Measurements from ENCODE around the gene ADAM11. TPM values are rescaled to one million over a fixed set of nuclear protein-coding genes. Genes with fewer than 3 reads are reported as not detected.

ADAM11 gene
- total RNA-seq, 1 donor from 2014 or later: 0.52 TPM

- Histone ChIP-seq H3K27ac (ENCODE audit: low read depth, low read length) (no peak overlapping the region), H3K9ac (ENCODE audit: low read depth in 1 of 3, low read length in 3 of 3) (no peak overlapping the region)
These were observed 1.5 kb upstream of the ADAM11 start for GRCh38 chr17:44757045-44757917.

GRCh38 chr17:44757918-44758413 lies 822 bp upstream of the ADAM11 start:
- Histone ChIP-seq H3K4me1 (ENCODE audit: control insufficient read depth in 3 of 3, insufficient read depth in 3 of 3, low read length in 3 of 3) (peaks cover 0 to 6% (median 5%) of the 10 kb centered on the region in 3 donors), H3K27ac (ENCODE audit: low read depth, low read length) (no peak overlapping the region), H3K27me3 (ENCODE audit: control insufficient read depth in 3 of 3, insufficient read depth in 3 of 3, low read length in 3 of 3) (peaks cover 35 to 41% (median 39%) of the 10 kb centered on the region in 3 donors), H3K4me3 (ENCODE audit: low read length in 3 of 3) (no peak overlapping the region), H3K36me3 (ENCODE audit: control insufficient read depth in 3 of 3, insufficient read depth in 3 of 3, low read length in 3 of 3) (no peaks in the 10 kb centered on the region), H3K9me3 (ENCODE audit: control insufficient read depth in 3 of 3, low read length in 3 of 3) (no peaks in the 10 kb centered on the region), H3K9ac (ENCODE audit: low read depth in 1 of 3, low read length in 3 of 3) (no peak overlapping the region)

More at GRCh38 chr17:44757045-44757917, 1.5 kb upstream of the ADAM11 start:
- Histone ChIP-seq H3K9me3 (ENCODE audit: control insufficient read depth in 3 of 3, low read length in 3 of 3) (no peaks in the 10 kb centered on the region), H3K36me3 (ENCODE audit: control insufficient read depth in 3 of 3, insufficient read depth in 3 of 3, low read length in 3 of 3) (no peaks in the 10 kb centered on the region), H3K4me1 (ENCODE audit: control insufficient read depth in 3 of 3, insufficient read depth in 3 of 3, low read length in 3 of 3) (peaks cover 0 to 6% (median 5%) of the 10 kb centered on the region in 3 donors), H3K4me3 (ENCODE audit: low read length in 3 of 3) (no peak overlapping the region), H3K27me3 (ENCODE audit: control insufficient read depth in 3 of 3, insufficient read depth in 3 of 3, low read length in 3 of 3) (peaks cover 35 to 41% (median 39%) of the 10 kb centered on the region in 3 donors)

GRCh38 chr17:44759086-44759915 lies 513 bp downstream of the ADAM11 start:
- Histone ChIP-seq H3K9ac (ENCODE audit: low read depth in 1 of 3, low read length in 3 of 3) (no peak overlapping the region), H3K27ac (ENCODE audit: low read depth, low read length) (no peak overlapping the region), H3K4me1 (ENCODE audit: control insufficient read depth in 3 of 3, insufficient read depth in 3 of 3, low read length in 3 of 3) (peaks cover 0 to 6% (median 5%) of the 10 kb centered on the region in 3 donors), H3K36me3 (ENCODE audit: control insufficient read depth in 3 of 3, insufficient read depth in 3 of 3, low read length in 3 of 3) (no peaks in the 10 kb centered on the region), H3K27me3 (ENCODE audit: control insufficient read depth in 3 of 3, insufficient read depth in 3 of 3, low read length in 3 of 3) (peaks cover 31 to 39% (median 37%) of the 10 kb centered on the region in 3 donors), H3K4me3 (ENCODE audit: low read length in 3 of 3) (peak overlapping the region in 1 of 3 donors; percentile 36), H3K9me3 (ENCODE audit: control insufficient read depth in 3 of 3, low read length in 3 of 3) (no peaks in the 10 kb centered on the region)

- Histone ChIP-seq H3K4me1 (ENCODE audit: control insufficient read depth in 3 of 3, insufficient read depth in 3 of 3, low read length in 3 of 3) (peaks cover 0 to 6% (median 5%) of the 10 kb centered on the region in 3 donors), H3K36me3 (ENCODE audit: control insufficient read depth in 3 of 3, insufficient read depth in 3 of 3, low read length in 3 of 3) (no peaks in the 10 kb centered on the region), H3K27ac (ENCODE audit: low read depth, low read length) (no peak overlapping the region), H3K9me3 (ENCODE audit: control insufficient read depth in 3 of 3, low read length in 3 of 3) (no peaks in the 10 kb centered on the region), H3K4me3 (ENCODE audit: low read length in 3 of 3) (no peak overlapping the region), H3K27me3 (ENCODE audit: control insufficient read depth in 3 of 3, insufficient read depth in 3 of 3, low read length in 3 of 3) (peaks cover 31 to 39% (median 37%) of the 10 kb centered on the region in 3 donors), H3K9ac (ENCODE audit: low read depth in 1 of 3, low read length in 3 of 3) (no peak overlapping the region)
These were observed 1.1 kb downstream of the ADAM11 start for GRCh38 chr17:44759916-44760243.

- H3K4me1 ChIP-seq (ENCODE audit: control insufficient read depth in 3 of 3, insufficient read depth in 3 of 3, low read length in 3 of 3): peaks cover 0 to 6% (median 5%) of the 10 kb centered on the region in 3 donors
- peaks cover 31 to 39% (median 37%) of the 10 kb centered on the region in 3 donors for H3K27me3 ChIP-seq (ENCODE audit: control insufficient read depth in 3 of 3, insufficient read depth in 3 of 3, low read length in 3 of 3)
- no peak overlapping the region for H3K9ac ChIP-seq (ENCODE audit: low read depth in 1 of 3, low read length in 3 of 3)
- no peak overlapping the region for H3K27ac ChIP-seq (ENCODE audit: low read depth, low read length)
- H3K36me3 ChIP-seq (ENCODE audit: control insufficient read depth in 3 of 3, insufficient read depth in 3 of 3, low read length in 3 of 3): no peaks in the 10 kb centered on the region
- H3K9me3 ChIP-seq (ENCODE audit: control insufficient read depth in 3 of 3, low read length in 3 of 3): no peaks in the 10 kb centered on the region
- H3K4me3 ChIP-seq (ENCODE audit: low read length in 3 of 3): no peak overlapping the region
These were observed 1.9 kb downstream of the ADAM11 start for GRCh38 chr17:44760474-44761308.

- Histone ChIP-seq H3K9ac (ENCODE audit: low read depth in 1 of 3, low read length in 3 of 3) (no peak overlapping the region), H3K4me1 (ENCODE audit: control insufficient read depth in 3 of 3, insufficient read depth in 3 of 3, low read length in 3 of 3) (peaks cover 0 to 8% (median 5%) of the 10 kb centered on the region in 3 donors), H3K9me3 (ENCODE audit: control insufficient read depth in 3 of 3, low read length in 3 of 3) (no peaks in the 10 kb centered on the region), H3K27ac (ENCODE audit: low read depth, low read length) (no peak overlapping the region), H3K27me3 (ENCODE audit: control insufficient read depth in 3 of 3, insufficient read depth in 3 of 3, low read length in 3 of 3) (peaks cover 28 to 38% (median 38%) of the 10 kb centered on the region in 3 donors), H3K36me3 (ENCODE audit: control insufficient read depth in 3 of 3, insufficient read depth in 3 of 3, low read length in 3 of 3) (no peaks in the 10 kb centered on the region), H3K4me3 (ENCODE audit: low read length in 3 of 3) (no peak overlapping the region)
These were observed 3.4 kb downstream of the ADAM11 start for GRCh38 chr17:44761932-44762810.

GRCh38 chr17:44763170-44763569 lies 4.4 kb downstream of the ADAM11 start:
- no peak overlapping the region for H3K4me3 ChIP-seq (ENCODE audit: low read length in 3 of 3)
- no peak overlapping the region for H3K9ac ChIP-seq (ENCODE audit: low read depth in 1 of 3, low read length in 3 of 3)
- peaks cover 19 to 28% (median 28%) of the 10 kb centered on the region in 3 donors for H3K27me3 ChIP-seq (ENCODE audit: control insufficient read depth in 3 of 3, insufficient read depth in 3 of 3, low read length in 3 of 3)
- H3K9me3 ChIP-seq (ENCODE audit: control insufficient read depth in 3 of 3, low read length in 3 of 3): no peaks in the 10 kb centered on the region
- H3K27ac ChIP-seq (ENCODE audit: low read depth, low read length): no peak overlapping the region
- H3K36me3 ChIP-seq (ENCODE audit: control insufficient read depth in 3 of 3, insufficient read depth in 3 of 3, low read length in 3 of 3): no peaks in the 10 kb centered on the region
- H3K4me1 ChIP-seq (ENCODE audit: control insufficient read depth in 3 of 3, insufficient read depth in 3 of 3, low read length in 3 of 3): peaks cover 0 to 8% (median 5%) of the 10 kb centered on the region in 3 donors

GRCh38 chr17:44765965-44766364 lies 7.2 kb downstream of the ADAM11 start:
- Histone ChIP-seq H3K4me3 (ENCODE audit: low read length in 3 of 3) (no peak overlapping the region), H3K9me3 (ENCODE audit: control insufficient read depth in 3 of 3, low read length in 3 of 3) (no peaks in the 10 kb centered on the region), H3K27ac (ENCODE audit: low read depth, low read length) (no peak overlapping the region), H3K4me1 (ENCODE audit: control insufficient read depth in 3 of 3, insufficient read depth in 3 of 3, low read length in 3 of 3) (peaks cover 0 to 2% (median 0%) of the 10 kb centered on the region in 3 donors), H3K27me3 (ENCODE audit: control insufficient read depth in 3 of 3, insufficient read depth in 3 of 3, low read length in 3 of 3) (peaks cover 6 to 11% (median 9%) of the 10 kb centered on the region in 3 donors), H3K9ac (ENCODE audit: low read depth in 1 of 3, low read length in 3 of 3) (no peak overlapping the region), H3K36me3 (ENCODE audit: control insufficient read depth in 3 of 3, insufficient read depth in 3 of 3, low read length in 3 of 3) (no peaks in the 10 kb centered on the region)
